Hepatocyte (in vitro differentiated cells): ENCODE results near the gene NAXD. TPM values are rescaled to one million over a fixed set of nuclear protein-coding genes. Genes with fewer than 3 reads are reported as not detected.
"Not testable (repeated sequence)": the region's sequence is repeated elsewhere in the genome, so short reads cannot be mapped to it uniquely, and the experiment has no call there.

Source experiments
- DNase-seq: peaks from one replicate; pipeline ENCODE4 v3.0.0-alpha.2; 2016; ENCODE audit warnings: low spot score
- H2AFZ ChIP-seq: fragments of 200-600 bp; sonication (generic); 2 replicates; pipeline ENCODE4 v1.6.0; 2016; ENCODE audit warnings: antibody characterized with exemption, mild to moderate bottlenecking
- H3K27ac ChIP-seq: fragments of 200-600 bp; sonication (generic); 2 replicates; pipeline ENCODE4 v1.5.1; 2016; ENCODE audit warnings: mild to moderate bottlenecking
- H3K27me3 ChIP-seq: fragments of 200-600 bp; sonication (generic); 2 replicates; pipeline ENCODE4 v1.6.1; 2016
- H3K36me3 ChIP-seq: fragments of 200-600 bp; sonication (generic); replicated peaks from 2 replicates; pipeline ENCODE4 v1.5.1; 2016; ENCODE audit warnings: low read depth; ENCODE audit not compliant: insufficient read depth
- H3K4me1 ChIP-seq: fragments of 200-600 bp; sonication (generic); 2 replicates; pipeline ENCODE4 v1.5.1; 2016; ENCODE audit warnings: mild to moderate bottlenecking, moderate library complexity; ENCODE audit not compliant: insufficient read depth
- H3K4me2 ChIP-seq: fragments of 200-600 bp; sonication (generic); 2 replicates; pipeline ENCODE4 v1.6.0; 2016
- H3K4me3 ChIP-seq: fragments of 200-600 bp; sonication (generic); 2 replicates; pipeline ENCODE4 v1.5.1; 2016; ENCODE audit warnings: mild to moderate bottlenecking
- H3K79me2 ChIP-seq: fragments of 200-600 bp; sonication (generic); 2 replicates; pipeline ENCODE4 v1.6.0; 2017; ENCODE audit warnings: mild to moderate bottlenecking
- H3K9me2 ChIP-seq: fragments of 200-600 bp; sonication (generic); replicated peaks from 2 replicates; pipeline ENCODE4 v1.6.0; 2017; ENCODE audit warnings: mild to moderate bottlenecking; ENCODE audit not compliant: insufficient read depth
- H3K9me3 ChIP-seq: fragments of 200-600 bp; sonication (generic); 2 replicates; pipeline ENCODE4 v1.5.1; 2016; ENCODE audit warnings: low read depth, mild to moderate bottlenecking
- H4K20me1 ChIP-seq: fragments of 200-600 bp; sonication (generic); 2 replicates; pipeline ENCODE4 v1.6.0; 2016; ENCODE audit warnings: mild to moderate bottlenecking; ENCODE audit not compliant: insufficient read depth, poor library complexity, severe bottlenecking
- CTCF ChIP-seq: fragments of 200-600 bp; sonication (generic); IDR thresholded peaks from 2 replicates; pipeline ENCODE4 v1.5.1; 2016; ENCODE audit warnings: antibody characterized with exemption, mild to moderate bottlenecking; ENCODE audit not compliant: poor library complexity
- EZH2 ChIP-seq: fragments of 200-600 bp; sonication (generic); IDR thresholded peaks from 2 replicates; pipeline ENCODE4 v1.6.1; 2016; ENCODE audit warnings: antibody characterized with exemption, mild to moderate bottlenecking, borderline replicate concordance
- EZH2phosphoT487 ChIP-seq: fragments of 200-600 bp; sonication (generic); IDR thresholded peaks from one replicate; pipeline ENCODE4 v1.6.1; 2018; ENCODE audit warnings: antibody characterized with exemption, mild to moderate bottlenecking, low read depth, moderate library complexity; ENCODE audit not compliant: unreplicated experiment, severe bottlenecking
- WGBS: methylation state at CpG from one replicate; pipeline ENCODE4 v1.1.6; 2016; ENCODE audit warnings: low lambda C conversion rate; ENCODE audit errors: missing lambda C conversion rate; 5-methylcytosine and 5-hydroxymethylcytosine counted together
- polyA plus RNA-seq: library from polyadenylated mRNA; unstranded; fragments of >200 nt; fragmentation: Nextera tagmentation; extraction: Ambion mirVana; gene quantifications from 2 replicates; pipeline ENCODE4 v1.2.1, GENCODE V29; 2016
- total RNA-seq: library from RNA; depleted of rRNA; stranded (reverse); fragments of >200 nt; gene quantifications from 2 replicates; pipeline ENCODE4 v1.2.3, GENCODE V29; 2014

NAXD gene
- total RNA-seq: 29.9 and 30.9 TPM in 2 replicates
- polyA plus RNA-seq: 34.5 and 37.6 TPM in 2 replicates

GRCh38 chr13:110615322-110616102 is at the start of gene NAXD:
Gene NAXD, plus strand, starts transcription at chr13:110615545. Its CDS starts 57 bp downstream, at chr13:110615602.
- Histone ChIP-seq H4K20me1 (peaks cover 32% of the 10 kb centered on the region), H3K27ac (peak within 1 kb of the TSS; percentile 94), H3K4me3 (peak within 1 kb of the TSS; percentile 53), H3K9me3 (no peaks in the 10 kb centered on the region), H2AFZ (peak within 1 kb of the TSS; percentile 61), H3K36me3 (no peaks in the 10 kb centered on the region), H3K79me2 (peaks cover 48% of the 10 kb centered on the region), H3K9me2 (no peaks in the 10 kb centered on the region), H3K4me1 (peaks cover 29% of the 10 kb centered on the region), H3K27me3 (no peaks in the 10 kb centered on the region), H3K4me2 (peak within 1 kb of the TSS; percentile 96)
- peak; percentile 94 for DNase-seq
- TF ChIP-seq EZH2: no peak
- no peak for TF ChIP-seq CTCF
- no peak for TF ChIP-seq EZH2phosphoT487
- WGBS: 3% methylated on average over 57 of the region's 95 CpGs

- 74% methylated on average over 9 of the region's 9 CpGs for WGBS
- TF ChIP-seq EZH2phosphoT487 (no peak), EZH2 (no peak), CTCF (no peak)
- Histone ChIP-seq H3K4me2 (no peak overlapping the region), H3K27me3 (no peaks in the 10 kb centered on the region), H3K79me2 (peaks cover 10% of the 10 kb centered on the region), H3K9me2 (no peaks in the 10 kb centered on the region), H4K20me1 (no peaks in the 10 kb centered on the region), H3K9me3 (no peaks in the 10 kb centered on the region), H3K4me1 (peaks cover 14% of the 10 kb centered on the region), H3K4me3 (no peak overlapping the region), H2AFZ (no peak overlapping the region), H3K36me3 (no peaks in the 10 kb centered on the region), H3K27ac (no peak overlapping the region)
- no peak for DNase-seq
Measured at GRCh38 chr13:110566171-110566570, 49.2 kb upstream of the NAXD start.

GRCh38 chr13:110568612-110569011 is 46.7 kb upstream of the NAXD start:
- Histone ChIP-seq H4K20me1 (no peaks in the 10 kb centered on the region), H3K9me2 (no peaks in the 10 kb centered on the region), H3K4me1 (no peaks in the 10 kb centered on the region), H3K27me3 (no peaks in the 10 kb centered on the region), H3K27ac (no peak overlapping the region), H3K4me3 (no peak overlapping the region), H3K36me3 (no peaks in the 10 kb centered on the region), H3K79me2 (peaks cover 3% of the 10 kb centered on the region), H3K4me2 (no peak overlapping the region), H2AFZ (no peak overlapping the region), H3K9me3 (no peaks in the 10 kb centered on the region)
- WGBS: 93% methylated on average over 3 of the region's 3 CpGs
- TF ChIP-seq EZH2phosphoT487 (no peak), CTCF (no peak), EZH2 (no peak)
- no peak for DNase-seq

- not testable (repeated sequence) for DNase-seq, H4K20me1 ChIP-seq, H3K27me3 ChIP-seq, H3K79me2 ChIP-seq, H2AFZ ChIP-seq, H3K27ac ChIP-seq, H3K9me3 ChIP-seq, H3K36me3 ChIP-seq, H3K9me2 ChIP-seq, H3K4me1 ChIP-seq, H3K4me2 ChIP-seq, H3K4me3 ChIP-seq
- WGBS: 73% methylated on average over 7 of the region's 7 CpGs
Measured at GRCh38 chr13:110569962-110570361, 45.4 kb upstream of the NAXD start.
